H1 (cell line): Measurements from ENCODE around the gene SLC6A2. TPM values are rescaled to one million over a fixed set of nuclear protein-coding genes. Genes with fewer than 3 reads are reported as not detected.

Experiments used
- CTCF ChIA-PET: fragments of 300-600 bp; sonication (Branson Sonifier 250); formaldehyde crosslinking; loops from one replicate; lab custom pipeline; 2021; ENCODE audit not compliant: partially characterized antibody; lab: Charles Lee
- POLR2A ChIA-PET: fragments of 300-600 bp; sonication (Branson Sonifier 250); formaldehyde crosslinking; loops from one replicate; lab custom pipeline; 2021; ENCODE audit warnings: inconsistent platforms; ENCODE audit not compliant: partially characterized antibody; lab: Charles Lee
- DNase-seq, 2 experiments: peaks; one replicate each; pipeline versions ENCODE4 v3.0.0 to v3.0.0-alpha.2; 2010 to 2022; ENCODE audit warnings: low spot score in 2 of 2, low read depth in 1 of 2, mixed read lengths in 1 of 2
- FAIRE-seq: peaks from 2 replicates; lab custom pipeline; 2011; peaks lifted over from hg19 to GRCh38; lab: Jason Lieb, UNC
- H2AFZ ChIP-seq: 2 replicates; pipeline ENCODE4 v1.8.1; 2012; ENCODE audit warnings: low read length, inconsistent platforms
- H2AK5ac ChIP-seq: 2 replicates; pipeline ENCODE4 v1.6.1; 2013; ENCODE audit warnings: low read depth, low read length
- H2BK120ac ChIP-seq: replicated peaks from 2 replicates; pipeline ENCODE3; 2013; ENCODE audit warnings: low read depth, low read length, inconsistent platforms
- H2BK12ac ChIP-seq: 2 replicates; pipeline ENCODE4 v1.6.1; 2013; ENCODE audit warnings: low read depth, low read length
- H2BK15ac ChIP-seq: 2 replicates; pipeline ENCODE4 v1.6.1; 2013; ENCODE audit warnings: low read length
- H2BK20ac ChIP-seq: 2 replicates; pipeline ENCODE4 v1.6.1; 2013; ENCODE audit warnings: low read length
- H2BK5ac ChIP-seq: 2 replicates; pipeline ENCODE4 v1.6.1; 2013; ENCODE audit warnings: low read depth, low read length
- H3K14ac ChIP-seq: 2 replicates; pipeline ENCODE4 v1.6.1; 2013; ENCODE audit warnings: inconsistent platforms; ENCODE audit not compliant: insufficient read length
- H3K18ac ChIP-seq: 2 replicates; pipeline ENCODE4 v1.6.1; 2013; ENCODE audit warnings: low read length; ENCODE audit errors: extremely low read depth
- H3K23ac ChIP-seq: 2 replicates; pipeline ENCODE4 v1.6.1; 2013; ENCODE audit warnings: inconsistent platforms; ENCODE audit not compliant: insufficient read length
- H3K23me2 ChIP-seq: 2 replicates; pipeline ENCODE4 v1.6.1; 2013; ENCODE audit warnings: low read depth, low read length
- H3K27ac ChIP-seq: 2 replicates; pipeline ENCODE4 v1.6.1; 2011; ENCODE audit warnings: low read depth, low read length, inconsistent platforms
- H3K27me3 ChIP-seq, 4 experiments: replicated peaks in 1 of 4; 1 replicate in 1 of 4; 2 replicates in 3 of 4; pipeline versions ENCODE4 v1.6.1 to v1.8.1; 2011 to 2013; ENCODE audit warnings: low read length in 3 of 4, mild to moderate bottlenecking in 3 of 4, inconsistent platforms in 2 of 4, mixed read lengths in 2 of 4, moderate library complexity in 1 of 4; ENCODE audit not compliant: control insufficient read depth in 3 of 4, insufficient read depth in 3 of 4; ENCODE audit errors: extremely low read depth in 1 of 4
- H3K36me3 ChIP-seq, 4 experiments: 2 replicates each; pipeline versions ENCODE4 v1.6.1 to v1.8.1; 2011 to 2013; ENCODE audit warnings: mild to moderate bottlenecking in 4 of 4, low read length in 3 of 4, moderate library complexity in 2 of 4, control low read depth in 1 of 4, inconsistent platforms in 1 of 4; ENCODE audit not compliant: insufficient read depth in 4 of 4, control insufficient read depth in 2 of 4
- H3K4ac ChIP-seq: replicated peaks from 2 replicates; pipeline ENCODE3; 2013; ENCODE audit warnings: low read length, low read depth, mixed read lengths, inconsistent platforms; ENCODE audit not compliant: insufficient read length
- H3K4me1 ChIP-seq, 4 experiments: replicated peaks in 1 of 4; 1 replicate in 1 of 4; 2 replicates in 3 of 4; pipeline versions ENCODE4 v1.6.1 to v1.8.1; 2011 to 2013; ENCODE audit warnings: low read length in 3 of 4, inconsistent platforms in 2 of 4, mixed read lengths in 1 of 4; ENCODE audit not compliant: insufficient read depth in 4 of 4, control insufficient read depth in 3 of 4
- H3K4me2 ChIP-seq, 2 experiments: 2 replicates each; pipeline versions ENCODE4 v1.6.1 to v1.8.1; 2011 to 2013; ENCODE audit warnings: low read depth in 2 of 2, low read length in 2 of 2, control low read depth in 1 of 2, inconsistent platforms in 1 of 2, mild to moderate bottlenecking in 1 of 2; ENCODE audit not compliant: insufficient read depth in 1 of 2
- H3K4me3 ChIP-seq, 4 experiments: fragments of 200-600, 300-600 bp in 1 of 4; sonication (generic), shearing (Covaris generic), sonication (Bioruptor Twin) in 1 of 4; 2 replicates each; pipeline versions ENCODE4 v1.5.1 to v1.8.1; 2011 to 2016; ENCODE audit warnings: low read length in 4 of 4, low read depth in 3 of 4, control low read depth in 2 of 4, inconsistent platforms in 2 of 4, mild to moderate bottlenecking in 2 of 4, mixed read lengths in 1 of 4, moderate library complexity in 1 of 4; ENCODE audit not compliant: insufficient read depth in 2 of 4; ENCODE audit errors: extremely low read depth in 1 of 4
- H3K56ac ChIP-seq: replicated peaks from 2 replicates; pipeline ENCODE3; 2013; ENCODE audit warnings: low read depth, mild to moderate bottlenecking, mixed read lengths, low read length, inconsistent platforms; ENCODE audit not compliant: insufficient read length
- H3K79me1 ChIP-seq: 2 replicates; pipeline ENCODE4 v1.6.1; 2013; ENCODE audit warnings: low read depth, low read length, control low read depth
- H3K79me2 ChIP-seq, 2 experiments: 2 replicates each; pipeline versions ENCODE4 v1.6.1 to v1.8.1; 2012 to 2013; ENCODE audit warnings: low read length in 2 of 2, mild to moderate bottlenecking in 2 of 2, inconsistent platforms in 1 of 2; ENCODE audit not compliant: insufficient read depth in 2 of 2, control insufficient read depth in 1 of 2
- H3K9ac ChIP-seq, 4 experiments: replicated peaks in 1 of 4; 1 replicate in 1 of 4; 2 replicates in 3 of 4; pipeline versions ENCODE4 v1.6.1 to v1.8.1; 2011 to 2013; ENCODE audit warnings: low read depth in 3 of 4, low read length in 3 of 4, control low read depth in 2 of 4, mild to moderate bottlenecking in 2 of 4, moderate library complexity in 2 of 4, inconsistent platforms in 1 of 4; ENCODE audit errors: extremely low read depth in 1 of 4
- H3K9me3 ChIP-seq, 2 experiments: 2 replicates each; pipeline versions ENCODE4 v1.6.1 to v1.8.1; 2012 to 2013; ENCODE audit warnings: mild to moderate bottlenecking in 2 of 2, moderate library complexity in 2 of 2, control low read depth in 1 of 2, inconsistent platforms in 1 of 2, low read depth in 1 of 2, low read length in 1 of 2, mixed read lengths in 1 of 2; ENCODE audit not compliant: insufficient read depth in 2 of 2
- H4K20me1 ChIP-seq, 2 experiments: replicated peaks in 1 of 2; 2 replicates each; pipeline versions ENCODE3 to v1.8.1; 2011 to 2013; ENCODE audit warnings: inconsistent platforms in 2 of 2, low read length in 2 of 2, mild to moderate bottlenecking in 1 of 2; ENCODE audit not compliant: insufficient read depth in 2 of 2, control insufficient read depth in 1 of 2
- H4K5ac ChIP-seq: 2 replicates; pipeline ENCODE4 v1.6.1; 2013; ENCODE audit warnings: low read length, low read depth, mixed read lengths, inconsistent platforms; ENCODE audit not compliant: insufficient read length
- H4K8ac ChIP-seq: 2 replicates; pipeline ENCODE4 v1.8.0; 2013; ENCODE audit warnings: mild to moderate bottlenecking, moderate library complexity, low read length, inconsistent platforms; ENCODE audit not compliant: insufficient read depth; ENCODE audit errors: extremely low read depth
- H4K91ac ChIP-seq: replicated peaks from 2 replicates; pipeline ENCODE3; 2013; ENCODE audit warnings: low read length, mixed read lengths, inconsistent platforms; ENCODE audit not compliant: insufficient read length
- HDAC2 ChIP-seq, 2 experiments: fragments of 300-600 bp in 1 of 2; sonication (generic) in 1 of 2; IDR thresholded peaks; 2 replicates each; pipeline ENCODE4 v1.6.1; 2011 to 2012; ENCODE audit warnings: low read depth in 2 of 2, low read length in 2 of 2, mild to moderate bottlenecking in 2 of 2, moderate library complexity in 2 of 2, borderline replicate concordance in 1 of 2, inconsistent platforms in 1 of 2
- JUND ChIP-seq: IDR thresholded peaks from 2 replicates; pipeline ENCODE4 v1.6.1; 2011; ENCODE audit warnings: mild to moderate bottlenecking, improper control_type of control experiment, low read length
- WGBS, 2 experiments: shearing (Covaris generic) in 1 of 2; methylation state at CpG; one replicate each; pipeline versions ENCODE4 v1.1.6 to v1.1.7; 2013 to 2015; ENCODE audit warnings: low lambda C conversion rate in 2 of 2, mixed read lengths in 2 of 2, inconsistent platforms in 1 of 2, low coverage in 1 of 2, missing lambda C conversion rate in 1 of 2; ENCODE audit not compliant: insufficient replicate concordance in 2 of 2, insufficient coverage in 1 of 2, insufficient read length in 1 of 2; ENCODE audit errors: extremely low coverage in 1 of 2, missing lambda C conversion rate in 1 of 2; 5-methylcytosine and 5-hydroxymethylcytosine counted together
- polyA plus RNA-seq, 7 experiments: library from polyadenylated mRNA; depleted of rRNA in 3 of 7; stranded (reverse) in 5 of 7; unstranded in 2 of 7; fragments of >200 nt in 5 of 7; fragments of 200-250 nt in 2 of 7; gene quantifications; 1 replicate in 5 of 7; 2 replicates in 1 of 7; 4 replicates in 1 of 7; pipeline versions ENCODE4 v1.2.1 to v1.2.3, GENCODE V29; 2011 to 2013; ENCODE audit warnings: missing spikeins in 2 of 7, mixed read lengths in 2 of 7
- total RNA-seq: library from RNA; stranded (reverse); fragmentation: NEBNext Ultra II Directional; extraction: Animal tissue kit (Norgen Biotek cat#: 25700); gene quantifications from 2 replicates; pipeline ENCODE4 v1.2.1, GENCODE V29; 2021

The SLC6A2 gene
- total and polyA plus RNA-seq, 2 of the 8 experiments (the other 6 are each of a cell fraction or from before 2014, with no cell fraction given) = 0.35 TPM; not detected in 1

- 82% methylated on average over 3 of the region's 3 CpGs; no CpG with 5 or more reads in 1 of the 2 experiments for WGBS, 2 experiments
- Histone ChIP-seq H3K56ac (no peak overlapping the region), H2BK15ac (no peak overlapping the region), H2BK20ac (no peak overlapping the region), H4K8ac (no peak overlapping the region), H2BK120ac (no peak overlapping the region), H3K79me2 (no peaks in the 10 kb centered on the region), H3K36me3 (no peaks in the 10 kb centered on the region), H4K91ac (no peak overlapping the region), H3K27me3 (no peaks in the 10 kb centered on the region), H3K27ac (no peak overlapping the region), H3K23me2 (no peaks in the 10 kb centered on the region), H3K18ac (no peak overlapping the region), H4K20me1 (no peaks in the 10 kb centered on the region), H3K14ac (no peak overlapping the region), H3K4ac (no peak overlapping the region), H3K4me1 (no peaks in the 10 kb centered on the region), H3K4me2 (no peak overlapping the region), H3K23ac (no peak overlapping the region), H4K5ac (no peak overlapping the region), H3K79me1 (no peaks in the 10 kb centered on the region), H3K9me3 (no peaks in the 10 kb centered on the region), H2AK5ac (no peak overlapping the region), H3K4me3 (no peak overlapping the region), H3K9ac (no peak overlapping the region), H2BK12ac (no peak overlapping the region), H2BK5ac (no peak overlapping the region), H2AFZ (no peak overlapping the region)
- no peak for FAIRE-seq
- DNase-seq = no peak
- CTCF ChIA-PET = interaction anchor here (0.6 to 23.3 kb wide), 4 partner anchors 55 to 250 kb away, joined by 3 to 446 read pairs (median 58); no protein-coding TSS in a partner anchor
- TF ChIP-seq JUND (no peak), HDAC2 (IDR thresholded peaks at IDR 0.05; ENCODE audit: borderline replicate concordance in 1 of 2, low read depth in 2 of 2, low read length in 2 of 2) (no peak)
- POLR2A ChIA-PET = no interaction called here
These were observed 61.5 kb downstream of the SLC6A2 start for GRCh38 chr16:55717326-55717725.
